Measurements from ENCODE around the gene RAMP3.
"Not testable (repeated sequence)": the region's sequence is repeated elsewhere in the genome, so short reads cannot be mapped to it uniquely, and the experiment has no call there.

Gene RAMP3

DNA sequence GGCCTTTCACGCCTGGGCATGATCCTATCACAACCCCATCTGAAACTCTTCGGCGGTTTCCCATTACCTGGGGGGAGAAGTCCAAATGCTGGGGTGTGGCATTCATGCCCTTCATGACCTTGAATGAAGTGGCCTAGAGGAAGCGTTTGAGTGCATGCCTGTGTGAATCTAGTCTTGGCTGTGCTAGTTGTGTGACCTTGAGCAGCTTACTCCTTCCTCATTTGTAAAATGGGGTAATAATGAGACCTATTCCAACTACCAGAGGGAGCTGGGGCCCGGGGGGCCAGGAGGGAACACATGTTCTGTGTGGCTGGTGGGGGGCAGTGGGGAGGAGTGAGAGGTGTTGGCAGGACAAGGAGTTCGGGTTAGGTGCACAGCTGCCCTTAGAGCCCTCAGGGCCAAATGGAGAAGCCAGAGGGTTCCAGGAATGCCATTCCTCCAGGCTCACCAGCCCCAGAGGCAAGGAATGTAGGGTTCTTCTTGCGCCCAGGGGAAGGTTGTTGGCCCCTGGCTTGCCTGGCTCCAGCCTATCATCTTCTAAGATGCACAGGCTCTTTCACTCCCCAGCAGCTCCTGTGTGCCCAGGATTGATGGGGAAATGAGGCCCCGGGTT, 24.8 kb upstream of the RAMP3 start:
- no peak for DNase-seq (ENCODE audit: low spot score)

GRCh38 chr7:45133352-45133751, 24.2 kb upstream of the RAMP3 start:
- no peak for DNase-seq (ENCODE audit: low spot score)

- no peak for DNase-seq (ENCODE audit: low spot score)
These were observed 23.7 kb upstream of the RAMP3 start for GRCh38 chr7:45133877-45134276.

DNA sequence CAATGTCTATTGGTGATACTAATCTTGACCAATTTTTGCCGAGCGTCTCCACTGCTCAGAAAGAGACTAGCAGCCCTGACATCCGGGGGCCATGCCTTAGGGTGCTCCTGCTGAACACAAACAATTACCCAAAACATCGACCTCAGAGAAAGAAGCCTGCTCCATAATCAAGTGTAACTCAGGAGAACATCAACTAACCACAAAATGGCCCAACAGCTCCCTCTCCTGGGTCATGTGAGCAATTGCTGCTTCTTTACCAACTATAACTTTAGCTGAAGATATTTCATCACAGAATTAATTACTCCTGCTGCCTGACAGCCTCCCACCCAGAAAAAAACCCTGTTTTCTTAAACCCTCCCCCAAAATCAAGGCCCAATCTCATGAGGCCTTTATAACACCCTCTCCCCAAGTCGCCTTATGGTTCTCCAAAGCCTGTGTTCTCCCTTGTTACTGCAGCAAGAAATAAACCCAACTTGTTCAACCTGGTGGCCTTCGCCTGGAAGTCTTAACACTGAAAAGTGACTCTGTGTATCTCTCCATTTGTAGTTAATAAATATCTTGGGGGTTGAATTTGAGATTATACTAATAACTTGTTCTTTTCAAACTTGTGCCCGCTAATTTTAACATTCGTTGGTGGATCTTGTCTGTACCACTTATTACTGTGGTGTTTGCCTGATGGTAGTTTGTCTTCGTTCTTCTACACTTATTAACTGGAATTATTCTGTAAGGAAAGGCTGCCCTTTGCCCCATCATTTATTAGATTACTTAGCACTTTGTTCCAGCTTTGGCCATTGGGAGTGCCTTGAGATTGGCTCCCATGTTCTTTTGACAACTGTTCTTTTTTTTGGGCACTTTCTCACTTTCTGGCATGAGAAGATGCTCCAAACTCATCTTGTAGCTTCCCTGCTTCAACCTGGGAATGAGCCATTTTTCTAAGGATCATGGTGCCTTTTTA, 21.2 kb upstream of the RAMP3 start:
- peak; percentile 76 for DNase-seq (ENCODE audit: low spot score)

GRCh38 chr7:45138433-45139267, 18.9 kb upstream of the RAMP3 start:
- DNase-seq (ENCODE audit: low spot score) = no peak

DNA sequence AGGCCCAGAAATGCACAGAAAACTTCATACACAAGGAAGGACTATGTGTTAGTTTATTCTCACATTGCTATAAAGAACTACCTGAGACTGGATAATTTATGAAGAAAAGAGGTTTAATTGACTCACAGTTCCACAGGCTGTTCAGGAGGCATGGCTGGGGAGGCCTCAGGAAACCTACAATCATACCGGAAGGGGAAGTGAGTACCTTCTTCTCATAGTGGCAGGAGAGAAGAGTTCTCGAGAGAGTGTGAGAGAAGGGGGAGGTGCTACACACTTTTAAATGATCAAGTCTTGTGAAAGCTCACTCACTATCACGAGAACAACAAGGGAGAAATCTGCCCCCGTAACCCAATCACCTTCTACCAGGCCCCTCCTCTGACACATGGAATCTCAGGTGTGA, 16.8 kb upstream of the RAMP3 start:
- DNase-seq (ENCODE audit: low spot score) = no peak

DNA sequence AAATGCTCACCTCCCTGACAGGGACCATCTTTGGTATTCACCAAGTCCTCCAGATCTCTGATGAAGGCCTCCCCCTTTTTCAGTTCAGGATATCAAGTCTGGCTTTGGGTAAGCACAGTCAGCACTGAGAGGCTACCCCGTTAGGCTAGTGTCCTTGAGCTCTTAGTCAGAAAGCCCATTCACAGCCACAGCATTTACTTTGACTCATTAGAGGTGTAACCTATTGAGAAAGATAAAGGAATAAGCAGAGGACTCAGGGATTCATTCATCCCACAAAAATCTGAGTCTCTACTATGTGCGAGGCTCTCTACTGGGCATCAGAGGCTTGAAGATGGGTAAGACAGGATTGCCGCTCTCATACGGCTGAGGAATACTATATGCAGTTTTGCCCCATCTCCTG, 14.0 kb upstream of the RAMP3 start:
- DNase-seq (ENCODE audit: low spot score) = no peak

GRCh38 chr7:45145881-45146280, 11.7 kb upstream of the RAMP3 start:
- peak; percentile 12 for DNase-seq (ENCODE audit: low spot score)

- DNase-seq (ENCODE audit: low spot score) = peak; percentile 26
These were observed 10.8 kb upstream of the RAMP3 start for GRCh38 chr7:45146531-45147379.

GRCh38 chr7:45147858-45148652, 9.5 kb upstream of the RAMP3 start:
- DNase-seq (ENCODE audit: low spot score) = peak; percentile 26

DNA sequence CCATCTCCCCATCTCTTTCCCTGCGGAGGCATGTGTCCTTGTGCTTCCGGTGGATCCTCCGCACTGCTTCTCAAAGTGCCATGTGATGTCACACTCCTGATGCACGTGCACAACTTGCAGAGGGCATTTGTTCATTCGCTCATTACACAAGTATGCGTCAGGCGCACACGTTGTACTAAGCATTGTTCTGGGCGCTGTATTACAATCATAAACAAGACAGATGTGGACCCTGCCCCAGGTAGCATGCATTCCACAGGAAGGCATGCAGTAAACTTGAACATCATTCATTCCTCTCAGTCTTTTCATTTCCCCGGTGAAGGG, 9.0 kb upstream of the RAMP3 start:
- no peak for DNase-seq (ENCODE audit: low spot score)

GRCh38 chr7:45149606-45150005, 8.0 kb upstream of the RAMP3 start:
- peak; percentile 9 for DNase-seq (ENCODE audit: low spot score)

- peak; percentile 9 for DNase-seq (ENCODE audit: low spot score)
These were observed 7.4 kb upstream of the RAMP3 start for GRCh38 chr7:45150199-45150598.

- peak; percentile 21 for DNase-seq (ENCODE audit: low spot score)
These were observed 6.4 kb upstream of the RAMP3 start for GRCh38 chr7:45151131-45151684.

DNA sequence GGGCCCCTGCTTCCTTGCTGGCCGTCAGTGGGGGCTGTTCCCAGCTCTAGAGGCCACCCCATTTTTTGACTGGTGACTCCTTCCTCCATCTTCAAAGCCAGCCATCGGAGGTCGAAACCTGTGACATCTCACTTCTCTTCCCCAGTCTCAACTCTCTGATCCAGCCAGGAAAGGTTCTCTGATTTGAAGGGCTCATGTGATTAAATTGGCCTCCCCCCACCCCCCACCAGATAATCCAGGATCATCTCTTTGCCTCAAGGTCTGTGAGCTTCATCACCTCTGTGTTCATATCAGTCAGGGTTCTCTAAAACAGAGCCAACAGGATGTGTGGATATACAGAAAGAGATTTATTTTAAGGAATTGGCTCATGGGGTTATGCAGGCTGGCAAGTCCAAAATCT, 5.6 kb upstream of the RAMP3 start:
- no peak for DNase-seq (ENCODE audit: low spot score)

GRCh38 chr7:45153233-45153632, 4.4 kb upstream of the RAMP3 start:
- no peak for DNase-seq (ENCODE audit: low spot score)

GRCh38 chr7:45153861-45154260, 3.7 kb upstream of the RAMP3 start:
- DNase-seq (ENCODE audit: low spot score) = not testable (repeated sequence)

DNA sequence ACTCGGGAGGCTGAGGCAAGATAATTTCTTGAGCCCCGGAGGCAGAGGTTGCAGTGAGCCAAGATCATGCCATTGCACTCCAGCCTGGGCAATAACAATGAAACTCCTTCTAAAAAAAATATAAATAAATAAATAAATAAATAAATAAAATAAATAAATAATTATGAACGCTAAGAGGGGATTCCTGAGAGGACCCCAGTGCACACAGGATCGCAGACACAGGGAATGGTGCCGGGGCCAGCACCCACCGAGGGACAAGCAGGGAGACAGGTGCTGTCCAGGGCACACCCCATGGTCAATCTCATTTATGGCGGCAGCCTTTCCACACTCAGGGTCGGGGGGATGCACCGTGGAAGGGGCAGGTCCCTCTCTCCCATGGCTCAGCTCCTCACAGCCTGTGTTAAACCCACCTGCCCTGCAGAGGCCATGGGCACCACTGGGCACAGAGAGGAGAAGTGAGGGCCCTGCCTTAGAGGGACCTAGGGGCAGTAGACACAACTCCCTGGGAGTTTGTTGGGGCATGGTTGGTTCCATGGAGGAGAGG, 2.2 kb upstream of the RAMP3 start:
- no peak for DNase-seq (ENCODE audit: low spot score)

DNA sequence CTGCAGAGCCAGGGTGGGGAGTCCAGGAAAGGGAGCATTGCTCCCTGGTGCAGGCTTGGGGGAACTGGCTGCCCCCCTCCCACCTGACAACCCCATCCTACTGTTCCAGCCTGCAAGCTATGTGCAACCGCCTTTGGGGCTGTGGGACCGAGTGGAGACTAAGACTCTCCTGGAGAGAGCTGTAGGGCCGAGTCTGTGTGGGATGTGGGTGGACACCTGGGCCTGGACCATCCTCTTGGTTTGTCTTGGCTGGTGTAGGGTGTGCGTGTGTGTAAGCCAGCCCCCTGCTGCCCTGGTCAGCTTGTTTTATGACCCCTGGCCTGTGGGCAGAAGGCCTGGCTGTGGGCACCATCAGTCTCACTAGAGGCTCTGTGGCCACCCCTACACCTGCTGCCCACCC, 1.6 kb upstream of the RAMP3 start:
- no peak for DNase-seq (ENCODE audit: low spot score)

DNA sequence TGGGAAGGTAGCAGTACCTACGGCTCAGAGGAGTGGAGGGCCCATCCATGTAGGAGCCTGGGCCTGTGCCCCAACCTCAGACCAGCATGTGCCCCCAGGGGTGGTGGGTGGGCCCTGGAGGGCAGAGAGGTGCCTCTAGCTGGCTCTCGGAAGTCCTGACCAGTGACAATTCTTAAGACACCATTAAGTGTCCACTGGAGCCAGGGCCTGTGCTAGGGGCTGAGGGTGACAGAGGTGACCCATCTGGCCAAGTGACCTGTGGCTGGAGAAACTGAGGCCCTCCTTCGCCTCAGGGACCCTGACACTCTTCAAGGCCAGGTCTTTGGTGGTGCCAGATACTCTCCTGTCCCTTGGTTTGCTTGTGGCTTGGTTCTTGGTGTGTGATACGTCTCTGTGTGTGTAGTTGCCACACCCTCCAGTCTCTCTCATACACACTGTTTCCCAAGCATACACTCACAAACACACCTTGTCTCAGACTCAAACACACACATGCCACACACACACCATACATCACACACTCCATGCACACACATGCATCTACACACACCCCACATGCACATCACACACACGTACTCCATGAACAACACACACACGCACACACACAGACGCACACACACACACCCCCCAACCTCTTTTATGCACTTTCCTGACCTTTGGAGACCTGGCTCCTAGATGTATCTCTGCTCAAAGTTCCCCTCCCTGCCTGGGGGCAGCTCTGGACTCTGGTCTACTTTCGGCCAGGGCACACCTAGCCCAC, 897 bp upstream of the RAMP3 start:
- DNase-seq (ENCODE audit: low spot score) = no peak

Data from D341Med (cell line).